Lower leg skin (tissue), 3 donors: ENCODE data around the gene PDE3A.

Source experiments
- POLR2A ChIP-seq, 2 donors: fragments of 450-650 bp; IDR thresholded peaks; one replicate each; pipeline ENCODE4 v1.6.1; 2016 to 2017; ENCODE audit warnings: antibody characterized with exemption in 2 of 2, mild to moderate bottlenecking in 1 of 2, moderate library complexity in 1 of 2
- TF ChIP-seq, protein P1 (sequence below), 3 donors: fragments of 450-650 bp; IDR thresholded peaks; one replicate each; pipeline ENCODE4 v1.5.1; 2016; ENCODE audit warnings: antibody characterized with exemption in 3 of 3, mild to moderate bottlenecking in 3 of 3, moderate library complexity in 2 of 3

DNA sequence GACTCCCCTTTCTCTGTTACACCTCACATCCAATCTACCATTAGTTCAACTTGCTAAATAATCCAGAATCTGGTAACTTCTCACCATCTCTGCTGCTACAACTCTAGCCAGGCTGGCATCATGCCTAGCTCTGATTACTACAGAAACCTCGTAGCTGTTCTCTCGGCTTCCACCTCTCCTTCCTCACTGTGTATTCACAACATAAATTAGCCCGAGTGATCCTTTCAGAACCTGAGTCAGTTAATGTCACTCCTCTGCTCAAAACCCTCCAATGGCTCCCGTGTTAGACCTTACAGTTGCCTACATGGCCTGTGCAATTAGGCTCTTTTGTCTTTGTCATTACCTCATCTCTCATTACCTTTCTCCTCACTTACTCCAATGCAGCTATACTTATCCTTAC is 139.4 kb downstream of the PDE3A start:
- TF ChIP-seq, protein P1, sequence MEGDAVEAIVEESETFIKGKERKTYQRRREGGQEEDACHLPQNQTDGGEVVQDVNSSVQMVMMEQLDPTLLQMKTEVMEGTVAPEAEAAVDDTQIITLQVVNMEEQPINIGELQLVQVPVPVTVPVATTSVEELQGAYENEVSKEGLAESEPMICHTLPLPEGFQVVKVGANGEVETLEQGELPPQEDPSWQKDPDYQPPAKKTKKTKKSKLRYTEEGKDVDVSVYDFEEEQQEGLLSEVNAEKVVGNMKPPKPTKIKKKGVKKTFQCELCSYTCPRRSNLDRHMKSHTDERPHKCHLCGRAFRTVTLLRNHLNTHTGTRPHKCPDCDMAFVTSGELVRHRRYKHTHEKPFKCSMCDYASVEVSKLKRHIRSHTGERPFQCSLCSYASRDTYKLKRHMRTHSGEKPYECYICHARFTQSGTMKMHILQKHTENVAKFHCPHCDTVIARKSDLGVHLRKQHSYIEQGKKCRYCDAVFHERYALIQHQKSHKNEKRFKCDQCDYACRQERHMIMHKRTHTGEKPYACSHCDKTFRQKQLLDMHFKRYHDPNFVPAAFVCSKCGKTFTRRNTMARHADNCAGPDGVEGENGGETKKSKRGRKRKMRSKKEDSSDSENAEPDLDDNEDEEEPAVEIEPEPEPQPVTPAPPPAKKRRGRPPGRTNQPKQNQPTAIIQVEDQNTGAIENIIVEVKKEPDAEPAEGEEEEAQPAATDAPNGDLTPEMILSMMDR (IDR thresholded peaks at IDR 0.05): no peak
- TF ChIP-seq POLR2A (IDR thresholded peaks at IDR 0.05): no peak
